GM19397 (cell line): ENCODE results near the gene CMSS1.
A peak's percentile ranks its signal among the peaks of the same experiment; 100 is the strongest.

Experiments
- ATAC-seq: cut with Tn5 transposase; IDR thresholded peaks from one replicate; pipeline ENCODE4 v1.9.1; 2021; ENCODE audit warnings: mild to moderate bottlenecking, moderate library complexity; ENCODE audit not compliant: unreplicated experiment

CMSS1 gene

GRCh38 chr3:100124201-100124761 is 306.6 kb downstream of the CMSS1 start:
- no peak for ATAC-seq

- no peak for ATAC-seq
Measured at GRCh38 chr3:100125161-100125938, 307.7 kb downstream of the CMSS1 start.

- no peak for ATAC-seq
Measured at GRCh38 chr3:100127792-100128191, 310.1 kb downstream of the CMSS1 start.

GRCh38 chr3:100128565-100128964 is 310.9 kb downstream of the CMSS1 start:
- no peak for ATAC-seq

- no peak for ATAC-seq
Measured at GRCh38 chr3:100129941-100130340, 312.3 kb downstream of the CMSS1 start.

GRCh38 chr3:100131241-100131640 is 313.6 kb downstream of the CMSS1 start:
- ATAC-seq, result no peak

- ATAC-seq, result no peak
Measured at GRCh38 chr3:100136921-100137320, 319.3 kb downstream of the CMSS1 start.

GRCh38 chr3:100140976-100141375 is 323.3 kb downstream of the CMSS1 start:
- ATAC-seq, result no peak

GRCh38 chr3:100141586-100141985 is 323.9 kb downstream of the CMSS1 start:
- ATAC-seq, result no peak

- ATAC-seq, result peak; percentile 77
Measured at GRCh38 chr3:100144255-100144866, 326.7 kb downstream of the CMSS1 start.

GRCh38 chr3:100149130-100149529 is 331.5 kb downstream of the CMSS1 start:
- ATAC-seq, result no peak

GRCh38 chr3:100149713-100150415 is 332.2 kb downstream of the CMSS1 start:
- ATAC-seq, result no peak

- no peak for ATAC-seq
Measured at GRCh38 chr3:100150473-100150872, 332.8 kb downstream of the CMSS1 start.

GRCh38 chr3:100151024-100151707 is 333.5 kb downstream of the CMSS1 start:
- no peak for ATAC-seq

- no peak for ATAC-seq
Measured at GRCh38 chr3:100154171-100154570, 336.5 kb downstream of the CMSS1 start.

- ATAC-seq, result no peak
Measured at GRCh38 chr3:100155128-100155527, 337.5 kb downstream of the CMSS1 start.

GRCh38 chr3:100155590-100155989 is 337.9 kb downstream of the CMSS1 start:
- ATAC-seq, result no peak

GRCh38 chr3:100157685-100158084 is 340.0 kb downstream of the CMSS1 start:
- ATAC-seq, result no peak

- ATAC-seq, result no peak
Measured at GRCh38 chr3:100158918-100159330, 341.3 kb downstream of the CMSS1 start.

- no peak for ATAC-seq
Measured at GRCh38 chr3:100159331-100160153, 341.9 kb downstream of the CMSS1 start.
